Retinal pigment epithelial cell (primary cell): ENCODE results near the gene ACOXL.
A peak's percentile ranks its signal among the peaks of the same experiment; 100 is the strongest.

Source experiments
- DNase-seq: peaks from one replicate; pipeline ENCODE4 v3.0.0-alpha.2; 2010; ENCODE audit warnings: low read depth
- H3K4me3 ChIP-seq: 2 replicates; pipeline ENCODE4 v1.5.1; 2011; ENCODE audit warnings: mild to moderate bottlenecking, low read length, control low read depth, moderate library complexity
- TF ChIP-seq, protein P1 (sequence below): conservative IDR thresholded peaks from 2 replicates; pipeline ENCODE4 v1.5.1; 2011; ENCODE audit warnings: low read depth, low read length, control low read depth, inconsistent platforms

The ACOXL gene

DNA sequence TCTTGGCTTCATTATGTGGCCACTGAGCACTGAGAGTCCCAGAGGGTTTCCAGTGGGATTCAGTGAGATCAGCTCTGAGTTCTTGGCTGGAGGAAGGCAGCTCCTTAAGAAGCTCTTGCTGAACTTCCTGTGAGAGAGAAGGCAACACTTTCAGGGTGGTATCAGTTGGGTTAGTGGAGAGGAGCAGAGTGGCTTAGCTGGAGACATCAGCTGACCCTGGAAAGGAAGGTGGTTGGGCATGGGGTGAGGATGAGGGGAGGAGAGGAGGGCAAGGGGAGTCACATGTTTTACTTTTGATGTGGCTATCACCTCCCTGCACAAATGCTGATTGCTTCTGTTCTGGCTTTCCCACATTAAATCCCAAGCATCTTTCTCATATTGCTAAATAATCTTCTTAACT lies 95.1 kb downstream of the ACOXL start:
- TF ChIP-seq, protein P1, sequence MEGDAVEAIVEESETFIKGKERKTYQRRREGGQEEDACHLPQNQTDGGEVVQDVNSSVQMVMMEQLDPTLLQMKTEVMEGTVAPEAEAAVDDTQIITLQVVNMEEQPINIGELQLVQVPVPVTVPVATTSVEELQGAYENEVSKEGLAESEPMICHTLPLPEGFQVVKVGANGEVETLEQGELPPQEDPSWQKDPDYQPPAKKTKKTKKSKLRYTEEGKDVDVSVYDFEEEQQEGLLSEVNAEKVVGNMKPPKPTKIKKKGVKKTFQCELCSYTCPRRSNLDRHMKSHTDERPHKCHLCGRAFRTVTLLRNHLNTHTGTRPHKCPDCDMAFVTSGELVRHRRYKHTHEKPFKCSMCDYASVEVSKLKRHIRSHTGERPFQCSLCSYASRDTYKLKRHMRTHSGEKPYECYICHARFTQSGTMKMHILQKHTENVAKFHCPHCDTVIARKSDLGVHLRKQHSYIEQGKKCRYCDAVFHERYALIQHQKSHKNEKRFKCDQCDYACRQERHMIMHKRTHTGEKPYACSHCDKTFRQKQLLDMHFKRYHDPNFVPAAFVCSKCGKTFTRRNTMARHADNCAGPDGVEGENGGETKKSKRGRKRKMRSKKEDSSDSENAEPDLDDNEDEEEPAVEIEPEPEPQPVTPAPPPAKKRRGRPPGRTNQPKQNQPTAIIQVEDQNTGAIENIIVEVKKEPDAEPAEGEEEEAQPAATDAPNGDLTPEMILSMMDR, result no peak
- DNase-seq, result no peak
- H3K4me3 ChIP-seq, result no peak overlapping the region

DNA sequence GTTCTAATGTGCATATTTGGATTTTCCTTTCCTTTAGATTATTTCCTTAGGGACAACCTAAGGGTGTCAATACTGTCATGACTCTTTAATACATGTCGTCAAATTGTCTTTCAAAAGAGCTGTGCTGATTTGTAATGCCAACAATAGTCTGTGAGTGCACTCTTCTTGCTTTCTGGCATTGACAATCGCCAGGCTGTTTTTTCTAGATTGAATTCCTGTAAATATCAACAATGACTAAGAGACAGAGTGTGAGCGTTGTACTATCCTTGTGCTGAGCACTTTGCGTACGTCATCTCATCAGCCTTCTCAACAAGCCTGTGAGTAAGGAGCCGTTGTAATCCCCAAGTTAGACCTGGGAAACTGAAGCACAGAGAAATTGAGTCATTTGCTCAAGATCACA lies 96.0 kb downstream of the ACOXL start:
- peak; percentile 44 for DNase-seq
- TF ChIP-seq, protein P1, result no peak
- H3K4me3 ChIP-seq, result no peak overlapping the region

DNA sequence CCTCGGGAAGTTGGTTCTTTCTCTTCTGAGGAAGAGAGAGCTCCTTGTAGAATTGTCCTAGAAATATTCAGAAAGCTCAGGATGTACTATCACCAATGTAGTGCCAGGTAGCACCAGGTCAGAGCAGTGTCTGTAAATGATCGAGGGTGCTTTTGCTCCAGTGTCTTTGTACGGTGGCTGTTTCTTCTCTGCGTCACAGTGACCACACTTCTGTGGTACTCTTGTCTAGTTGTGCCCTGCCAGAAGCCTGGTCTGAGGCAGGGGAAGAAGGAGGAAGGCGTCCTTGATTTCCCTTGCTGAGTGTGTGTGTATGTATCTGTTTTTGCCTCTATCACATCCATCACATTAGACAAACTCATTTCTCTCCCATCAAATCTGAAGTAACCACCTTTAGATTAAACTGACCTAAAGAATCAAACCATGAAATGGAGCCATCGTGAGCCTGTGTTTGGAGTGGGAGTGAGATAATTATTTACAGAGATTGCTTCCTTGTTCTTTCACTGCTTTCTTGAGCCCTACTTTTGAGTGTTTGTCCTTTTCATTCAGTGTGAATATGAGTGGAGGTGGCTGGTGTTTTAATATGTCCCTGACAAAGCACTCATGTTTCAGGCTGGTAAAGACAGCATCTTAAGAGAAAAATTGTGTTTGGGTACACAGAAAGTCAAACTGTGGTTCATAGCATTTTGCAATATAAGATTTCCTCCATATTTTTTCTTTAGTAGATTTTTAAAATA lies 97.2 kb downstream of the ACOXL start:
- TF ChIP-seq, protein P1, result no peak
- no peak for DNase-seq
- H3K4me3 ChIP-seq, result no peak overlapping the region

DNA sequence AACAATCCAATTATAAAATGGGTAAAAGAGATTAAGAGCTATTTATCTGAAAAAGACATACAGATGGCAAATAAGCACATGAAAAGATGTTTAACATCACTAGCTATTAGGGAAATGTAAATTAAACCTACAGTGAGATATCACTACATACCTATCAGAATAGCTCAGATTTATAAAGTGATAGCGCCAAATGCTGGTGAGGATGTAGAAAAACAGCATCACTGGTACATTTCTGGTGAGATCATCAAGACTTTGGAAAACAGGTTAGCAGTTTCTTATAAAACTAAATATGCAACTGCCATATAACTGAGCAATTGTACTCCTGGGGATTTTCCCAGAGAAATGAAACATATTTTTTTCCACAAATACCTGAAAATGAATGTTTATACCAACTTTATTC lies 100.4 kb downstream of the ACOXL start:
- no peak overlapping the region for H3K4me3 ChIP-seq
- DNase-seq, result no peak
- TF ChIP-seq, protein P1, result no peak

DNA sequence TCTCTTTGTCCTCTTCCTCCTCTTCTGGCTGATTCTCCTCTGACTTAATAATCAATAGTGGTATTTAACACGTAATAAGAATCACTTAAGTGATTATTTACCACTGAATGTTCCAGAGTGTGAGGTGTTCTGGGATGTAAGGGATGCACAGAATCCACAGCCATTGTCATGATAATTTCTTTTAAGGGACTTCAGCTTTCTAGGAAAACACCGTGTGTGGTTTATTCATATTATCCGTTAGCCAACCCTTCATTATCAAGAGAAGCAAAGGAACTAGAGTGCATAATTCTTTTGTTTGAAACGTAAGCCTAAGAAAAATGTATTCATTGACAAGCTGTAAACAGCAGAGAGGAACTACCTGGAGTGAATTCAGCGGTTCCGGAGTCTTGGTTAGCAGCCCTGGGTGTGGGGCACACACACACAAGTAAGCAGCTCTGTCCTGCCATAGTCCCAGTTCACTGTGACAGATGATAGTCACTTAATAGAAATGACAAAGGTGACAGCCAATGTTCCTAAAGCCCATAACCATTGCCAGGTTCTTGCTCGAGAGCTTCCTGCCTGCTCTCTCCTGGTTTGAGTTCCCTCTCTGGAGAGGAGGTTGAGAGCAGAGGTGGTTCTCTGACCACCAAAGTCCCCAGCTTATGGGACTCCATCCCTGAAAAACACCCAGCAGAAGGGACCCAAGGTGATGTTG lies 101.9 kb downstream of the ACOXL start:
- TF ChIP-seq, protein P1, result no peak
- H3K4me3 ChIP-seq, result no peak overlapping the region
- no peak for DNase-seq

DNA sequence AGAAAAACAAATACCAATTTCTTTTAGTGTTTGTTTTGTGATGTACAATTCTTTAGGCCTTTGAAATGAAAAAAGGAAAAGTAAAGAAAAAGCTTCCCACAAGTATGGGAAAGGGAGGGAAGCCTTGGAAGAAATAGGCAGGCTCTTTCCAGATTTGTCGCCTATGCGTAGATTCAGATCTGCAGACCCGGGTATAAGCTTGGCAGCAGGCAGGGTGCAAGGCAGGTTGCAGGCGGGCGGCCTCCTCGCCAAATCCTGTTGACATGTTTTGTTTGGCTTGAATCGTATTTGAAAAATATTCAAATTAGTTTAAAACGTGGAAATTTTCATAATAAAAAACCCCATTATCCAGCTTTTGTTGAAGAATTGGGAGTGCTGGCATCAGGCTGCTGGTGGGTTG lies 104.3 kb downstream of the ACOXL start:
- TF ChIP-seq, protein P1, result no peak
- no peak for DNase-seq
- H3K4me3 ChIP-seq, result no peak overlapping the region
